NCI-H2227 (cell line): Measurements from ENCODE around the gene GUSB.

Source experiments
- DNase-seq: peaks from one replicate; lab custom pipeline; 2025; ENCODE audit not compliant: unreplicated experiment; lab: John Stamatoyannopoulos, UW

The GUSB gene

DNA sequence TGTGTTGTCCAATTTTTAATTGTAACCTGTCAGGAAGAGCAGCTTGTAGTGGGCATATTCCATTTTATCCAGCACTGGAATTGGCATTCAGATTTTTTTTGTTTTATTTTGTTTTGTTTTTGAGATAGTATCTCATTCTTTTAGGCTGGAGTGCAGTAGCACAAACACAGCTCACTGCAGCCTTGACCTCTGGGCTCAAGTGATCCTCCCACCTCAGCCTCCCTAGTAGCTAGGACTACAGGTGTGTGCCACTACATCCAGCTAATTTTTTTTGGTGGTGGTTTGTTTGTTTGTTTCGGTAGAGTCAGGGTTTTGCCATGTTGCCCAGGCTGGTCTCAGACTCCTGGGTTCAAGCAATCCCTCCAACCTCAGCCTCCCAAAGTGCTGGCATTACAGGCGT is 44.7 kb downstream of the GUSB start:
- DNase-seq: no peak

DNA sequence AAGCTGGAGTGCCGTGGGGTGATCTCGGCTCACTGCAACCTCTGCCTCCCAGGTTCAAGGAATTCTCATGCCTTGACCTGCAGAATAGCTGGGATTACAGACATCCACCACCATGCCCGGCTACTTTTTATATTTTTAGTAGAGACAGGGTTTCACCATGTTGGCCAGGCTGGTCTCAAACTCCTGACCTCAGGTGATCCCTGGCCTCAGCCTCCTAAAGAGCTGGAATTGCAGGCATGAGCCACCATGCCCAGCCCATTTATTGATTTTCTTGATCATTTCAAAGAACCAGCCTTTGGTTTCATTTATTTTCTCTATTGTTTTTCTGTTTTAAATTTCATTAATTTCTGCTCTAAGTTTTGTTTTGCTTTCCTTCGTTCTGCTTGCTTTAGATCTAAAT is 50.3 kb downstream of the GUSB start:
- DNase-seq: no peak

DNA sequence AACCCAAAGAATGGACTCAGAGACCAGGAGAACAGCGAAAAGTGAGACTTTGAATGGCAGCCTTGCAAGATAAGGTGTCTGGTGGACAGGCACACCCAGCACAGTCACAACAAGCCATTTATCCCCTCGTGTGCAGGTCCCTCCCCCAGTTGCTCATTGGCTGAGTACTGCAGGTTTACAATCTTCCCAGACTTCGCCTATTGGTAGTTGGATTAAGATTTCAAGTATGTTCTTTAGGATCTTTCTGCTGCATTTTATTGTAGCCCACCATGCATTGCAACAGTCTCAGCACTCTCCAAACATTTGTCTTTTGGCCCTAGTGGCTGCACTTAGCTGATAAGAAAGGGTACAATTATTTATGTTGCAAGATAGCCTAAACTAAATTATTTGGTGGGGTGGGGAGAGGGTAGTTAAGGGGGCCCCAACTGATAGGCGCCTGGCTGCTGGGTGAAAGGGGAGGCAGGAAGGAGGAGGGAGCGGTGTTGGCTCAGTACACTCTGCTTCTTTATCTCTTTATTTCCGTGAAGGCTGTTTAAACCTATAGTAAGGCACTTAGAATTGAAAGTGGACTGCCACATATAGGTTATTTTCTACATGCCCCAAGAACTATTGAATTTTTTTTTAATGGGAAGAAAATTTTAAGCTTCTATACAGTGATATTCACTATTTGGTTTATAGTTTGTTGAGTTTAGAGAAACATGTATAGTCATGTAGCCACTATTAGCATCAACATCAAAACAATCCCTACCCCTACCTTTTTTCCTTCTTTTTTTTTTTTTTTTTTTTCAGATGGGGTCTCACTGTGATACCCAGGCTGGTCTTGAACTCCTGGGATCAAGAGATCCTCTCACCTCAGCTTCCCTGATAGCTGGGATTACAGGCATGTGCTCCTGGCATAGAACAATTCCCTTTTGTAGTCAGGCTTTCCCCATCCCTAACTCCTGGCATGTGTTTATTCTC is 54.2 kb downstream of the GUSB start:
- DNase-seq: peak; percentile 28

DNA sequence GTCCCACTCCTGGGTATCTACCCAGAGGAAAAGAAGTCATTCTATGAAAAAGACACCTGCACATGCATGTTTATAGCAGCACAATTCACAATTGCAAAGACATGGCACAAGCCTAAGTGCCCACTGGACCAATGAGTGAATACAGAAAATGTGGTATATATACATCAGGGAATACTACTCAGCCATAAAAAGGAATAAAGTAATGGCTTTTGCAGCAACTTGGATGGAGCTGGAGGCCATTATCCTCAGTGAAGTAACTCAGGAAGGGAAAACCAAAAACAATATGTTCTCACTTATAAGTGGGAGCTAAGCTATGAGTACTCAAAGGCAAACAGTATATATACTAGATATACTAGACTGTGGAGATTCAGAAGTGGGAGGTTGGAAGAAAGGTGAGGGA is 55.4 kb downstream of the GUSB start:
- DNase-seq: no peak

GRCh38 chr7:65925040-65925439 is 57.0 kb downstream of the GUSB start:
- DNase-seq: no peak

GRCh38 chr7:65924193-65924592 is 57.8 kb downstream of the GUSB start:
- no peak for DNase-seq

DNA sequence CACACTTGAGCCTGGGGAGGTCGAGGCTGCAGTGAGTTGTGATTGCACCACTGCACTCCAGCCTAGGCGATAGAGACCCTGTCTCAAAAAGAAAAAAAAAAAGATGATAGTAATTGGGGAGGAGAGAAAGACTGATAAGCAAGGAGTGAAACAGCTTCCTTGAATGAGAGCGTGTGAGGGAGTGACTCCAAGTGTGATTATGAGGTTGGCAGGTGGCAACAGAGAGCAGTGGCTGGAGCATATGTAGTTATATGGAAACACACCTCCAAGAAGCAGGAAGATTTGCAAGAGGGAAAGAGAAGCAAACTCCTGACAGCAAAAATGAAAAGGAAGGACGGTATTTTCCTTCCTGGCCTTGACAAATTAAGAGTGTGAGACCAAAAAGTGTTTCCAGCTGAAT is 58.7 kb downstream of the GUSB start:
- no peak for DNase-seq

DNA sequence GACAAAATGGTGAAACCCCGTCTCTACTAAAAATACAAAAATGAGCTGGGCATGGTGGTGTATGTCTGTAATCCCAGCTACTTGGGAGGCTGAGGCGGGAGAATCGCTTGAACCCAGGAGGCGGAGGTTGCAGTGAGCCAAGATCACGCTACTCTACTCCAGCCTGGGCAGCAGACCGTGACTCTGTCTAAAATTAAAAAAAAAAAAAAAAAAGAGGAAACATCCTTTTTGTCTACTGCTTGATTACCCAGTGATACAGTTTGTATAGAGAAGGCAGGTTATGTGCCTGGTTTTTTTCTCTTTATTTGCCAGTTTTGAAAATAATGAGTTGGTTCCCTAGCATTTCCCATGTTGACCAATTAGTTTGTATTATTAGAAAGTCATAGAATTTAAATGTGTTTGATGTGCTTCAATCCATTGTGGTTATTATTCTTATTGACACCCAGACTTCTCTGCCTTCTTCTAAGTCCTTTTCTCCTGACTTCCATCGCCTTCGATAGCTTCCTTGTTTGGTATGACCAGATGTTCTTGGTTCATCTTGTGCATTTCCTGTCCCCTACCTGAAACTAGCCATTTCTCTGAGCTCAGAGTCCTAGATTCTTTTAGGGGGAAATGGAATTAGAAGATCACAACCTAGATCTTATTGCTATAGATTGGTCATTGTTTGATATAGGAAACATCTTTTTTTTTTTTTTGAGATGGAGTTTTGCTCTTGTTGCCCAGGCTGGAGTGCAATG is 65.9 kb downstream of the GUSB start:
- DNase-seq: no peak

DNA sequence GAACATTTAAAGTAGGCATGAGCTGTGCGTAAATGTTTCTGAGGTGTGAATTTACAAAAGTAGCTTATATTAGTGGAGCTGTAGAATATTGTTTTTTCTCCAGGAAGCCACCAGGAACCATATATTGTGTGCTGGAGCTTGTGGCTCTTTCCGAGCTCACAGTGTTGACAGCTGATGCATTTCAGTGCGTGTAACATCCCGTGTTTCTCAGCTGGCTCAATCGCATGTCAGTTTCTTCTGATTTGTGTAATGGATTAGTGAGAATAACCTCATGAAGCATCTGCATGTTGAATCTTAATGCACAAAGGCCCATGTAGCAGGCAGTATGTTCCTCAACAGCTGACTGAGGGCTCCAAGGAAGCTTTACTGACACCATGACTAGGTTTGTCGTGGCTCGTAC is 69.8 kb downstream of the GUSB start:
- no peak for DNase-seq
